Breast epithelium (tissue), 4 donors: Measurements from ENCODE around the gene ARHGAP26. TPM values are rescaled to one million over a fixed set of nuclear protein-coding genes. Genes with fewer than 3 reads are reported as not detected.

ENCODE experiments used
- DNase-seq, 2 donors: peaks; one replicate each; pipeline ENCODE4 v3.0.0-alpha.2; 2019; ENCODE audit warnings: low spot score in 2 of 2
- H3K27ac ChIP-seq, 2 donors: fragments of 200-600 bp; sonication (generic) in 1 of 2; one replicate each; pipeline ENCODE4 v1.5.1; 2016 to 2019; ENCODE audit warnings: mild to moderate bottlenecking in 1 of 2
- H3K27me3 ChIP-seq, 2 donors: fragments of 200-600 bp; sonication (generic) in 1 of 2; one replicate each; pipeline versions ENCODE4 v1.5.1 to v1.6.0; 2017 to 2019; ENCODE audit warnings: control low read depth in 1 of 2, mild to moderate bottlenecking in 1 of 2
- H3K36me3 ChIP-seq: fragments of 200-600 bp; one replicate; pipeline ENCODE4 v1.5.1; 2019
- H3K4me1 ChIP-seq, 2 donors: fragments of 200-600 bp; sonication (generic); one replicate each; pipeline ENCODE4 v1.5.1; 2016 to 2019; ENCODE audit warnings: control low read depth in 1 of 2
- H3K4me3 ChIP-seq, 3 donors: fragments of 200-600 bp; sonication (generic); 1 replicate in 2 of 3; 2 replicates in 1 of 3; pipeline ENCODE4 v1.5.1; 2016 to 2019; ENCODE audit warnings: mild to moderate bottlenecking in 3 of 3, moderate library complexity in 2 of 3
- H3K9me3 ChIP-seq, 2 donors: fragments of 200-600 bp; sonication (generic) in 1 of 2; one replicate each; pipeline ENCODE4 v1.5.1; 2016 to 2019; ENCODE audit warnings: control low read depth in 1 of 2
- CTCF ChIP-seq, 3 donors: fragments of 450-650 bp; IDR thresholded peaks; one replicate each; pipeline ENCODE4 v1.5.1; 2016 to 2017; ENCODE audit warnings: antibody characterized with exemption in 3 of 3, mild to moderate bottlenecking in 3 of 3, moderate library complexity in 3 of 3
- POLR2A ChIP-seq: fragments of 450-650 bp; IDR thresholded peaks from one replicate; pipeline ENCODE4 v1.6.1; 2016; ENCODE audit warnings: antibody characterized with exemption, mild to moderate bottlenecking, moderate library complexity
- POLR2AphosphoS5 ChIP-seq, 3 donors: sonication (generic); formaldehyde crosslinking; IDR thresholded peaks; one replicate each; pipeline ENCODE4 v1.6.1; 2017; ENCODE audit warnings: antibody characterized with exemption in 3 of 3
- intact Hi-C: fragments of 100-400 bp; cut with DNase I; formaldehyde crosslinking; loops from one replicate; pipeline ENCODE4 v1.15.1; 2023; ENCODE audit warnings: low total_unique reads
- total RNA-seq, 3 donors: library from RNA; depleted of rRNA; stranded (reverse); fragments of >200 nt; gene quantifications; one replicate each; pipeline ENCODE4 v1.1.0, GENCODE V29; 2016

Gene ARHGAP26
- total RNA-seq, 3 donors from 2014 or later = 33.1 to 89.0 (median 56.4) TPM

GRCh38 chr5:143212261-143212660, 442.1 kb downstream of the ARHGAP26 start:
- DNase-seq = no peak
- Histone ChIP-seq H3K27ac (no peak overlapping the region), H3K4me3 (no peak overlapping the region), H3K27me3 (no peaks in the 10 kb centered on the region), H3K4me1 (peaks cover 0 to 2% of the 10 kb centered on the region in 2 donors), H3K36me3 (no peaks in the 10 kb centered on the region), H3K9me3 (no peaks in the 10 kb centered on the region)
- TF ChIP-seq CTCF (IDR thresholded peaks at IDR 0.05) (no peak), POLR2A (no peak), POLR2AphosphoS5 (IDR thresholded peaks at IDR 0.05) (no peak)
- intact Hi-C loops = no loop called here

GRCh38 chr5:143213231-143213850, 443.2 kb downstream of the ARHGAP26 start:
- Histone ChIP-seq H3K27me3 (no peaks in the 10 kb centered on the region), H3K36me3 (no peaks in the 10 kb centered on the region), H3K9me3 (no peaks in the 10 kb centered on the region), H3K27ac (peak overlapping the region; percentile 13 to 21), H3K4me1 (peaks cover 0 to 2% of the 10 kb centered on the region in 2 donors), H3K4me3 (no peak overlapping the region)
- TF ChIP-seq POLR2AphosphoS5 (IDR thresholded peaks at IDR 0.05) = no peak
- TF ChIP-seq POLR2A = no peak
- TF ChIP-seq CTCF (IDR thresholded peaks at IDR 0.05) = no peak
- DNase-seq = no peak
- intact Hi-C loops = no loop called here

GRCh38 chr5:143213851-143214363, 443.7 kb downstream of the ARHGAP26 start:
- TF ChIP-seq POLR2AphosphoS5 (IDR thresholded peaks at IDR 0.05) (no peak), POLR2A (no peak), CTCF (IDR thresholded peaks at IDR 0.05) (no peak)
- Histone ChIP-seq H3K27ac (peak overlapping the region in 1 of 2 donors; percentile 13), H3K36me3 (no peaks in the 10 kb centered on the region), H3K4me3 (no peak overlapping the region), H3K4me1 (peaks cover 0 to 2% of the 10 kb centered on the region in 2 donors), H3K27me3 (no peaks in the 10 kb centered on the region), H3K9me3 (no peaks in the 10 kb centered on the region)
- intact Hi-C loops = no loop called here
- DNase-seq = no peak

- no peaks in the 10 kb centered on the region for H3K27me3 ChIP-seq
- H3K27ac ChIP-seq = no peak overlapping the region
- no peak for TF ChIP-seq POLR2A
- TF ChIP-seq POLR2AphosphoS5 (IDR thresholded peaks at IDR 0.05) = no peak
- no peak for TF ChIP-seq CTCF (IDR thresholded peaks at IDR 0.05)
- intact Hi-C loops = no loop called here
- H3K36me3 ChIP-seq = no peaks in the 10 kb centered on the region
- DNase-seq = no peak
- H3K4me1 ChIP-seq = peaks cover 0 to 2% of the 10 kb centered on the region in 2 donors
- H3K9me3 ChIP-seq = no peaks in the 10 kb centered on the region
- H3K4me3 ChIP-seq = no peak overlapping the region
These were observed 444.3 kb downstream of the ARHGAP26 start for GRCh38 chr5:143214458-143214857.

DNA sequence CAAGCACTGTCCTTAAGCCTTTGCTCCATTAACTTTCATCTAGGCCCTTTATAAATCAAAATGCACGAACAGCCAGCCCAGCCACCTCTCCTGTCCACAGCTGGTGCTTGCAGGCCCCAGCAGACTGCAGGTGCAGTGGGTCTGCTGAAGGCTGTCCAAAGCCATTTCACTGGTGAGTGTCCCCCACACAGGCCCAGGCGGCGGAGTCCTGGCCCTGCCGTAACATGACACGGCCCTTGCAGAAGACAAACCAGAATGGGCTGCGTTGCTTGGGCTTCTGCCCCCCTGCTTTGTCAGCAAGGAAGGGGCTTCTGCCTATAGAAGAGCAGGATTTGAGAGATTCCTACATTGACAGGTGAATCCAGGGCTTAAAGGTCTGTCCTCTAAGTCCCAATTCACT, 444.7 kb downstream of the ARHGAP26 start:
- Histone ChIP-seq H3K9me3 (no peaks in the 10 kb centered on the region), H3K27ac (no peak overlapping the region), H3K4me1 (peaks cover 0 to 2% of the 10 kb centered on the region in 2 donors), H3K36me3 (no peaks in the 10 kb centered on the region), H3K27me3 (no peaks in the 10 kb centered on the region), H3K4me3 (no peak overlapping the region)
- DNase-seq = no peak
- intact Hi-C loops = no loop called here
- TF ChIP-seq POLR2A (no peak), CTCF (IDR thresholded peaks at IDR 0.05) (no peak), POLR2AphosphoS5 (IDR thresholded peaks at IDR 0.05) (no peak)
